ENCODE data around the gene GLIS1. TPM values are rescaled to one million over a fixed set of nuclear protein-coding genes. Genes with fewer than 3 reads are reported as not detected.

The GLIS1 gene
- total and polyA plus RNA-seq, 2 donors (not counting 3 experiments of a cell fraction or from before 2014, with no cell fraction given), result not detected

GRCh38 chr1:53475664-53476063 is 263.3 kb downstream of the GLIS1 start:
- intact Hi-C loops (cut with micrococcal nuclease) (no loop called here), dilution Hi-C loops (cut with MboI; ENCODE audit: extremely low pct_ligation_motif_present, low sequenced_read_pairs) (no loop called here)
- no peak for TF ChIP-seq MAX (IDR thresholded peaks at IDR 0.05; ENCODE audit: insufficient read depth, insufficient read length)
- no peak for TF ChIP-seq GATA2 (IDR thresholded peaks at IDR 0.05; ENCODE audit: insufficient read depth, insufficient read length, low read depth, low read length)
- Histone ChIP-seq H3K27ac (ENCODE audit: insufficient read depth, low read depth, low read length) (no peak overlapping the region), H2AFZ (ENCODE audit: low read depth, low read length) (no peak overlapping the region), H3K4me2 (ENCODE audit: insufficient read depth, low read length) (no peak overlapping the region), H4K20me1 (replicated peaks; ENCODE audit: control insufficient read depth, extremely low read depth, insufficient read depth, low read length) (no peaks in the 10 kb centered on the region), H3K4me1 (ENCODE audit: control insufficient read depth, extremely low read depth, insufficient read depth, low read length) (no peaks in the 10 kb centered on the region), H3K9me1 (replicated peaks; ENCODE audit: control insufficient read depth, extremely low read depth, insufficient read depth, low read length) (no peaks in the 10 kb centered on the region), H3K4me3 (replicated peaks in 1 of 3; ENCODE audit: insufficient read depth in 1 of 3, low read depth in 1 of 3, low read length in 3 of 3) (no peak overlapping the region), H3K9ac (replicated peaks; ENCODE audit: extremely low read depth, insufficient read depth, low read length) (no peak overlapping the region), H3K79me2 (ENCODE audit: control insufficient read depth, insufficient read depth, low read length) (no peaks in the 10 kb centered on the region), H3K9me3 (replicated peaks; ENCODE audit: control insufficient read depth, insufficient read depth, low read length) (no peaks in the 10 kb centered on the region), H3K36me3 (ENCODE audit: control insufficient read depth in 2 of 2, extremely low read depth in 1 of 2, insufficient read depth in 2 of 2, low read length in 2 of 2) (no peaks in the 10 kb centered on the region), H3K27me3 (ENCODE audit: control insufficient read depth in 2 of 2, insufficient read depth in 2 of 2, low read length in 2 of 2) (peaks cover 0 to 4% of the 10 kb centered on the region in 2 experiments)
- FAIRE-seq, result no peak
- ChIA-PET CTCF (no interaction called here), POLR2A (no interaction called here)
- BruUV-seq (replicated peaks), result no TSS peak
- no peak for DNase-seq (ENCODE audit: low read depth, low spot score)

GRCh38 chr1:53473463-53473862 is 265.5 kb downstream of the GLIS1 start:
- no peak for DNase-seq (ENCODE audit: low read depth, low spot score)
- POLR2A ChIA-PET, result no interaction called here
- H3K4me1 ChIP-seq (ENCODE audit: control insufficient read depth, extremely low read depth, insufficient read depth, low read length), result no peaks in the 10 kb centered on the region

More at GRCh38 chr1:53473463-53473862, 265.5 kb downstream of the GLIS1 start:
- Histone ChIP-seq H3K4me3 (replicated peaks in 1 of 3; ENCODE audit: insufficient read depth in 1 of 3, low read depth in 1 of 3, low read length in 3 of 3) (no peak overlapping the region), H3K9me3 (replicated peaks; ENCODE audit: control insufficient read depth, insufficient read depth, low read length) (no peaks in the 10 kb centered on the region), H3K36me3 (ENCODE audit: control insufficient read depth in 2 of 2, extremely low read depth in 1 of 2, insufficient read depth in 2 of 2, low read length in 2 of 2) (no peaks in the 10 kb centered on the region), H2AFZ (ENCODE audit: low read depth, low read length) (no peak overlapping the region), H3K27me3 (ENCODE audit: control insufficient read depth in 2 of 2, insufficient read depth in 2 of 2, low read length in 2 of 2) (peaks cover 0 to 3% of the 10 kb centered on the region in 2 experiments), H3K4me2 (ENCODE audit: insufficient read depth, low read length) (no peak overlapping the region), H4K20me1 (replicated peaks; ENCODE audit: control insufficient read depth, extremely low read depth, insufficient read depth, low read length) (no peaks in the 10 kb centered on the region), H3K79me2 (ENCODE audit: control insufficient read depth, insufficient read depth, low read length) (no peaks in the 10 kb centered on the region), H3K9ac (replicated peaks; ENCODE audit: extremely low read depth, insufficient read depth, low read length) (no peak overlapping the region), H3K9me1 (replicated peaks; ENCODE audit: control insufficient read depth, extremely low read depth, insufficient read depth, low read length) (no peaks in the 10 kb centered on the region), H3K27ac (ENCODE audit: insufficient read depth, low read depth, low read length) (no peak overlapping the region)
- CTCF ChIA-PET, result interaction anchor here (0.8 to 4.5 kb wide), 7 partner anchors 8 to 195 kb away, joined by 3 to 26 read pairs (median 6); no protein-coding TSS in a partner anchor
- FAIRE-seq, result peak; percentile 47
- dilution Hi-C loops (cut with MboI; ENCODE audit: extremely low pct_ligation_motif_present, low sequenced_read_pairs) (no loop called here), intact Hi-C loops (cut with micrococcal nuclease) (loop anchor here (5.0 kb wide), 1 partner anchor 196 kb away; no protein-coding TSS in a partner anchor)
- no TSS peak for BruUV-seq (replicated peaks)
- TF ChIP-seq JUN (IDR thresholded peaks at IDR 0.05; ENCODE audit: borderline replicate concordance, insufficient read depth, insufficient read length, low read depth), result no peak
- TF ChIP-seq CTCF (IDR thresholded peaks at IDR 0.05; ENCODE audit: extremely low read depth in 1 of 2, insufficient read depth in 1 of 2, low read depth in 1 of 2, low read length in 2 of 2), result peak in 1 of 2 donors; percentile 17
